AG10803 (cell line): ENCODE data around the gene SLC25A43.

ENCODE experiments used
- DNase-seq: peaks from one replicate; pipeline ENCODE4 v3.0.0; 2010; ENCODE audit warnings: low read depth
- H3K4me3 ChIP-seq: 2 replicates; pipeline ENCODE4 v1.5.1; 2011; ENCODE audit warnings: mild to moderate bottlenecking, low read length, control low read depth
- CTCF ChIP-seq: conservative IDR thresholded peaks from 2 replicates; pipeline ENCODE4 v1.5.1; 2011; ENCODE audit warnings: mild to moderate bottlenecking, low read length, control low read depth, inconsistent platforms

The SLC25A43 gene

GRCh38 chrX:119442286-119442685 lies 43.1 kb downstream of the SLC25A43 start:
- H3K4me3 ChIP-seq, result no peak overlapping the region
- no peak for TF ChIP-seq CTCF
- DNase-seq, result no peak

DNA sequence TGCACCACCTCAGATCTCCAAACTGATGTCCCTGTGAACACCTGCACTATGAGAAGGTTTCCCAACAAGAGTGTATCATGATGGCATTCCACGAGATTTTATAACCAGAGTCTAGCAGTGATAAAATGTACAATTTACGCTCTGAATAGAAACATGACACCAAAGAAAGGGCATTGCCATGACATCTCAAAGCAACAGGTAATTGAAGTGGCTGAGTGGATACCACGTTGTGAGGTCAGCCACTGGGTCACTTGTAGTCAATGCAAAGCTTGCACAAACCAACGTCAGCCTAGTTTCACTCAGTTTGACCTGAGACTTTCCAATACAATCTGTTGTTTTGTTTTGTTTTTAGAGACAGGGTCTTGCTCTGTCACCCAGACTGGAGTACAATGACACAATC lies 54.1 kb downstream of the SLC25A43 start:
- no peak overlapping the region for H3K4me3 ChIP-seq
- TF ChIP-seq CTCF, result no peak
- no peak for DNase-seq

DNA sequence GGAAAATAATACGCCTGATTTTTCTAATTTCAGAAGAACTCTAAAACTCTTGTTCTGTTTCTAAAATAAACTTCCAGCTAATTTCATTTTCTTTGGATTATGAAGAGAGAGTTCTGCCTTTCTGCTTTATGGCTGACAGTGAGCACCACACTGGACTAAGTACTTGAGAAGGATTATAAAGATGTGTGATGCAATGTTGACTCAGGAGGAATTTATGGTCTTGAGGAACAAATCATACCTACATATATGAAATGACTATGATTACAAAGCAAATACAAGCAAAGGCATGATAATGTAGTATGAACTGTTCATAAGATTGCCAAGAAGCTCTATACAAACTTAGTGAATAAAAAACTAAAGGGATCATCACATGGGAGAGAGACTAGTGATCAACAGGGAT lies 56.1 kb downstream of the SLC25A43 start:
- DNase-seq, result peak; percentile 15
- TF ChIP-seq CTCF, result no peak
- no peak overlapping the region for H3K4me3 ChIP-seq

DNA sequence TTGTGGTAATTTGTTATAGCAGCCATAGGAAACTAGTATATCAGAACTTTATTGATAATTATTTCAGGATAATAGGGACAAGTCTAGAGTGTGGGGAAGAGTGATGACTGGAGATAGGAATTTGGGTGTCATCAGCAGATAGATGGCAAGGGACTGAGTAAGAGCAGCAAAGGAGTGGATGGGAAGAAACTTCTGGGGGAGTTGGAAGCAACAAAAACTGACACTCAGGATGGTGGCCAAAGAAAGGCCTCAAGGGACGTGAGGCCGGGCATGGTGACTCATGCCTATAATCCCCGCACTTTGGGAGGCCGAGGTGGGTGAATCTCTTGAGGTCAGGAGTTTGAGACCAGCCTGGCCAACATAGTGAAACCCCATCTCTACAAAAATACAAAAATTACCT lies 60.0 kb downstream of the SLC25A43 start:
- H3K4me3 ChIP-seq, result no peak overlapping the region
- DNase-seq, result peak; percentile 53
- no peak for TF ChIP-seq CTCF

- no peak overlapping the region for H3K4me3 ChIP-seq
- no peak for DNase-seq
- TF ChIP-seq CTCF, result no peak
Observed at GRCh38 chrX:119465555-119465954, 66.4 kb downstream of the SLC25A43 start.

DNA sequence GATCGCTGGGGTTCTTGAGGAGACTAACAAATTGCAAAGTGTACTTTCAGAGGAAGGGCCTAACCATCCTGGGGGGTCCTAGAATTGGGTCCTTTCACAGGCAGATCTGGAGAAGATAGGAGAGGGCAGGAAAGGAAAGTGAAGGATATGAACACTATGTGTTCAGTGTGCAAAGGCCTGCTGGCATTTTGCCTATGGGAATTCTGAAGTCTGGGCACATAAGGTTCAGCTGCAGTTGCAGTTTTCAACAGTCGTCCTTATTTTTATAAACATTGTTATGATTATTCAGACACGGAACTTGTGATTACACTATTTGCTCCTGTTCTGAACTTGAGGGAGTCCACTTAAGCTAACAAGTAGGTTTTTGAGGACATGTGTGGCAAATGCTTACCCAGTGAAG lies 67.8 kb downstream of the SLC25A43 start:
- H3K4me3 ChIP-seq, result no peak overlapping the region
- no peak for DNase-seq
- no peak for TF ChIP-seq CTCF

- no peak overlapping the region for H3K4me3 ChIP-seq
Observed at GRCh38 chrX:119467433-119467832, 68.3 kb downstream of the SLC25A43 start.

More at GRCh38 chrX:119467433-119467832, 68.3 kb downstream of the SLC25A43 start:
- TF ChIP-seq CTCF, result no peak
- no peak for DNase-seq
